Neural crest cell (in vitro differentiated cells): ENCODE results near the gene SLC4A3. TPM values are rescaled to one million over a fixed set of nuclear protein-coding genes. Genes with fewer than 3 reads are reported as not detected.

Source experiments
- DNase-seq: peaks from one replicate; pipeline ENCODE4 v3.0.0; 2021; ENCODE audit warnings: low read depth, mixed read lengths, low spot score
- H3K27ac Mint-ChIP-seq: one replicate; pipeline ENCODE4 v1.8.0; 2021; ENCODE audit warnings: mild to moderate bottlenecking, mixed read lengths; ENCODE audit not compliant: unreplicated experiment
- H3K27me3 Mint-ChIP-seq: 2 replicates; pipeline ENCODE4 v1.8.0; 2021; ENCODE audit warnings: low read depth, mild to moderate bottlenecking, mixed read lengths
- H3K36me3 Mint-ChIP-seq: 2 replicates; pipeline ENCODE4 v1.8.0; 2021; ENCODE audit warnings: low read depth, mild to moderate bottlenecking, mixed read lengths
- H3K4me1 Mint-ChIP-seq: 2 replicates; pipeline ENCODE4 v1.8.0; 2021; ENCODE audit warnings: mixed read lengths
- H3K4me3 Mint-ChIP-seq: one replicate; pipeline ENCODE4 v1.8.0; 2021; ENCODE audit warnings: mild to moderate bottlenecking, mixed read lengths
- H3K9me3 Mint-ChIP-seq: 2 replicates; pipeline ENCODE4 v1.8.0; 2021; ENCODE audit warnings: mixed read lengths
- total RNA-seq: library from RNA; stranded (reverse); gene quantifications from 2 replicates; pipeline ENCODE4 v1.2.1, GENCODE V29; 2021
- TF ChIP-seq, protein P1 (sequence below): fragments of 200-600 bp; sonication (generic); conservative IDR thresholded peaks from 2 replicates; pipeline ENCODE4 v1.5.0; 2021; ENCODE audit warnings: antibody characterized with exemption, mild to moderate bottlenecking

Gene SLC4A3
- total RNA-seq, 1 donor from 2014 or later: 11.4 TPM

- TF ChIP-seq, protein P1, sequence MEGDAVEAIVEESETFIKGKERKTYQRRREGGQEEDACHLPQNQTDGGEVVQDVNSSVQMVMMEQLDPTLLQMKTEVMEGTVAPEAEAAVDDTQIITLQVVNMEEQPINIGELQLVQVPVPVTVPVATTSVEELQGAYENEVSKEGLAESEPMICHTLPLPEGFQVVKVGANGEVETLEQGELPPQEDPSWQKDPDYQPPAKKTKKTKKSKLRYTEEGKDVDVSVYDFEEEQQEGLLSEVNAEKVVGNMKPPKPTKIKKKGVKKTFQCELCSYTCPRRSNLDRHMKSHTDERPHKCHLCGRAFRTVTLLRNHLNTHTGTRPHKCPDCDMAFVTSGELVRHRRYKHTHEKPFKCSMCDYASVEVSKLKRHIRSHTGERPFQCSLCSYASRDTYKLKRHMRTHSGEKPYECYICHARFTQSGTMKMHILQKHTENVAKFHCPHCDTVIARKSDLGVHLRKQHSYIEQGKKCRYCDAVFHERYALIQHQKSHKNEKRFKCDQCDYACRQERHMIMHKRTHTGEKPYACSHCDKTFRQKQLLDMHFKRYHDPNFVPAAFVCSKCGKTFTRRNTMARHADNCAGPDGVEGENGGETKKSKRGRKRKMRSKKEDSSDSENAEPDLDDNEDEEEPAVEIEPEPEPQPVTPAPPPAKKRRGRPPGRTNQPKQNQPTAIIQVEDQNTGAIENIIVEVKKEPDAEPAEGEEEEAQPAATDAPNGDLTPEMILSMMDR: no peak
- Mint-ChIP-seq H3K9me3 (no peaks in the 10 kb centered on the region), H3K36me3 (no peaks in the 10 kb centered on the region), H3K4me3 (no peak overlapping the region), H3K27me3 (no peaks in the 10 kb centered on the region), H3K27ac (no peak overlapping the region), H3K4me1 (no peaks in the 10 kb centered on the region)
- no peak for DNase-seq
Observed at GRCh38 chr2:219636144-219636915, 8.9 kb downstream of the SLC4A3 start.

DNA sequence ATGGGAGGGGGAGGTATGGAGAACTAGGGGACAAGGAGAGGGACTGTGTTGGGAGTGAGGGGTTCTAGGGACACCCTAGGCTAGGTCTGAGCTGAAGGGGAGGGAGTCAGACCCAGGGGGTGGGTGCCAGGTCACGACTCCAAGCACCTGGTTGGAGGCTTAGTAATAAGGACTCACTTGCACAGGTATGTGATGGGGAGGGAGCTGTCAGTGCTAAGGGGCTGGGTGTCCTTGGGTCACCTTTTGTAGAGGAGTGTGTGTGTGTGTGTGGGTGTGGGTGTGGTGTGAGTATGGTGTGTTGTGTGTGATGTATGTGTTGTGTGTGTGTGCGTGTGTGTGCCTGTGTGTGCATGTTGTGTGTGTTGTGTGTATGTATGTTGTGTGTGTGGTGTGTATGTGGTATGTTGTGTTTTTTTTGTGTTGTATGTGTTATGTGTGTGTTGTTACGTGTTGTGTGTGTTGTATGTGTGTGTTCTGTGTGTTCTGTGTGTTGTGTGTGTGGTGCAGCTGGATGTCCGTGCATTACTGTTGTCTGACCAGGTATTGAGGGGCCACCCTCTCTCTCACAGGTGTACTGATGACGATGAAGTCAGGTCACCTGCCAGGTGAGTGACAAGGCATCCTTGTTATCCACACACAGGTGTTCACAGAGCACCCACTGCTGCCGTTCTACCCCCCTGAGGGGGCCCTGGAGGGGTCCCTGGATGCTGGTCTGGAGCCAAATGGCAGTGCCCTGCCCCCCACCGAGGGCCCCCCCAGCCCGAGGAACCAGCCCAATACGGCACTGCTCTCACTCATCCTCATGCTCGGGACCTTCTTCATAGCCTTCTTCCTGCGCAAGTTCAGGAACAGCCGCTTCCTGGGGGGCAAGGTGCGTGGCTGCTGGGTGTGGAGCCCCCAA lies 9.8 kb downstream of the SLC4A3 start:
- TF ChIP-seq, protein P1: no peak
- Mint-ChIP-seq H3K27me3 (no peaks in the 10 kb centered on the region), H3K36me3 (no peaks in the 10 kb centered on the region), H3K27ac (no peak overlapping the region), H3K4me1 (peaks cover 6% of the 10 kb centered on the region), H3K9me3 (no peaks in the 10 kb centered on the region), H3K4me3 (no peak overlapping the region)
- no peak for DNase-seq

DNA sequence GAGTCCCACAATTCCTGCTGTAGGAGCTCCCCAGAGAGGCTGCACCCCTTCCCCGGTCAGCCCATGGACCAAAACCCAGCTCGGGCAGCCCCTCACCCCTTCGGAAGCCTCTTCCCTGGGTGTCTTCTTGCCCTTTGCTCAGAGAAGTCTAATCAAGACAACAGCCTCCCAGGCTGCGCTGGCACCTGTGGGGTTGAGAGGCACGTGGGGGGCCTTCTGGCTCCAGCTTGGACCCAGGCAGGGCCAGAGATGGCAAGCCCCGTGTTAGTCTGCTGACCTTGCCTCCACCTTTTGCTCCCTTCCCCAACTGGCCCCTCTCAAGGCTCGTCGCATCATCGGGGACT lies 10.4 kb downstream of the SLC4A3 start:
- no peak for DNase-seq
- Mint-ChIP-seq H3K27ac (no peak overlapping the region), H3K4me3 (no peak overlapping the region), H3K36me3 (no peaks in the 10 kb centered on the region), H3K9me3 (no peaks in the 10 kb centered on the region), H3K27me3 (no peaks in the 10 kb centered on the region), H3K4me1 (peaks cover 12% of the 10 kb centered on the region)
- TF ChIP-seq, protein P1: no peak

GRCh38 chr2:219638217-219638947 lies 11.0 kb downstream of the SLC4A3 start:
- TF ChIP-seq, protein P1: no peak
- H3K27ac Mint-ChIP-seq: no peak overlapping the region
- no peak for DNase-seq
- no peaks in the 10 kb centered on the region for H3K27me3 Mint-ChIP-seq
- H3K4me3 Mint-ChIP-seq: no peak overlapping the region
- H3K36me3 Mint-ChIP-seq: no peaks in the 10 kb centered on the region
- peaks cover 12% of the 10 kb centered on the region for H3K4me1 Mint-ChIP-seq
- no peaks in the 10 kb centered on the region for H3K9me3 Mint-ChIP-seq

DNA sequence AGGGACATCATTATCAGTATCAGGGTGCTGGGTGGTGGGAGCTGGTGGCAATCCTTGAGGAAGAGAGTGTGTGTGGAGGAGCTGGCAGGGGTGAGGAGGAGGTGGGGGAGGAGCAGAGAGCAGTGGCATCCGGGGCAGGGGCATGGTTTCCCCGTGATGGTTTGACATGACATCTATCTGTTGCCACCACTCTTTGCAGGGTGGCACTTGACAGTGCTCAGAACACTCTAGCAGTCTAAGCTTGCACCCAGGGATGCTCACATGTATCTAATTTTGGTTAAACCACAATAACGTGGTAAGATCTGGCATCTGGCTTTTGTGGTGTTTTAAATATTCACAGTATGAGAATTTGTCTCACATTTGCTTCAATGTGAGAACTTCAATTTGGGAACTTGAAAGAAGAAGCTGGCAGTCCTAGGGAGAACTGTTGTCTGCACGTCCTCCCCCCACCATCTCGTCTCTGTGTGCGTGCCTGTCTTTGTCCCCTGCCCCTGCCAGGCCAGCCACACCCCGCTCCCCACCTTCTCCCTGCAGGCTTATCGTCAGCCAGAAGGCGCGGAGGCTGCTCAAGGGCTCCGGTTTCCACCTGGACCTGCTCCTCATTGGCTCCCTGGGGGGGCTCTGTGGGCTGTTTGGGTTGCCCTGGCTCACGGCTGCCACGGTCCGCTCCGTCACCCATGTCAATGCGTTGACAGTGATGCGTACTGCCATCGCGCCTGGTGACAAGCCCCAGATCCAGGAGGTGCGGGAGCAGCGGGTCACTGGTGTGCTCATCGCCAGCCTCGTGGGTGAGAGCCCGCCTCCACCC lies 11.7 kb downstream of the SLC4A3 start:
- Mint-ChIP-seq H3K4me3 (no peak overlapping the region), H3K9me3 (no peaks in the 10 kb centered on the region), H3K27ac (no peak overlapping the region), H3K36me3 (no peaks in the 10 kb centered on the region), H3K4me1 (peaks cover 12% of the 10 kb centered on the region), H3K27me3 (no peaks in the 10 kb centered on the region)
- TF ChIP-seq, protein P1: no peak
- no peak for DNase-seq
